ENCODE data around the gene NTRK3. TPM values are rescaled to one million over a fixed set of nuclear protein-coding genes. Genes with fewer than 3 reads are reported as not detected.

The NTRK3 gene
- total and polyA plus RNA-seq, 4 donors: 0.21 to 2.9 (median 0.32) TPM

DNA sequence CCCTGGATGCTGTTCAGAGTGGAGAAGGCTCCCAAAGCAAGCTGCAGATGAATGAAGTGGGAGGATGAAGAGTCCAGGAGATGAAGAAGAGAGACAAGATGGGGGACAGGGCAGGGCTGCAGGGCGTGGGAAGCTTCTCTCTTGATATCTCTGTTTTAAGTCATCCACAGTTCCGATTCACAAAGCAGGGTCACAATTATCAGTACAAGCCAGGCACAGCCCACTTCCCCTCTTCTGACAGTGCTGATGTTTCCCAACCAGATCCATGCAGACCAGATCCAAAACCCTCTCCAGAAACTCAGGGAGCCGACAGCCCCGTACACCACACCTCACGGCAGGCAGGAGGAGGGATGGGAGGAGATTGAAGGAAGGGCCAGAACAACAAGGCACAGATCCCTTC lies 31.1 kb downstream of the NTRK3 start:
- Histone ChIP-seq H3K4me3 (ENCODE audit: low read depth in 1 of 3, low read length in 3 of 3) (no peak overlapping the region), H3K9me3 (ENCODE audit: control insufficient read depth in 4 of 4, low read length in 3 of 4) (no peaks in the 10 kb centered on the region), H3K9ac (ENCODE audit: low read depth in 1 of 2, low read length in 2 of 2) (no peak overlapping the region), H3K27ac (ENCODE audit: low read depth in 1 of 2, low read length in 2 of 2) (no peak overlapping the region), H3K36me3 (ENCODE audit: control insufficient read depth in 4 of 4, insufficient read depth in 3 of 4, low read depth in 1 of 4, low read length in 3 of 4) (no peaks in the 10 kb centered on the region), H3K4me1 (ENCODE audit: control insufficient read depth in 4 of 4, insufficient read depth in 4 of 4, low read length in 3 of 4) (no peaks in the 10 kb centered on the region), H3K27me3 (ENCODE audit: control insufficient read depth in 4 of 4, insufficient read depth in 4 of 4, low read length in 3 of 4) (peaks cover 0 to 2% (median 0%) of the 10 kb centered on the region in 4 donors)
- TF ChIP-seq GABPA (IDR thresholded peaks at IDR 0.05 in 1 of 2, conservative IDR thresholded peaks at IDR 0.05 in 1 of 2) (no peak), HNF4G (IDR thresholded peaks at IDR 0.05) (no peak), RAD21 (IDR thresholded peaks at IDR 0.05) (no peak), FOXA2 (IDR thresholded peaks at IDR 0.05) (no peak), JUND (IDR thresholded peaks at IDR 0.05) (no peak), HNF4A (conservative IDR thresholded peaks at IDR 0.05) (no peak), EGR1 (IDR thresholded peaks at IDR 0.05; ENCODE audit: low read depth in 2 of 2) (no peak), FOXA1 (IDR thresholded peaks at IDR 0.05) (no peak), NR2F2 (IDR thresholded peaks at IDR 0.05) (no peak), RXRA (IDR thresholded peaks at IDR 0.05) (no peak), YY1 (IDR thresholded peaks at IDR 0.05) (no peak), ZBTB33 (IDR thresholded peaks at IDR 0.05) (no peak), CTCF (IDR thresholded peaks at IDR 0.05; ENCODE audit: low read depth, low read length, missing input control) (no peak), REST (IDR thresholded peaks at IDR 0.05) (no peak), TAF1 (conservative IDR thresholded peaks at IDR 0.05) (no peak), SP1 (IDR thresholded peaks at IDR 0.05) (no peak)
- TF ChIP-seq, protein P1, sequence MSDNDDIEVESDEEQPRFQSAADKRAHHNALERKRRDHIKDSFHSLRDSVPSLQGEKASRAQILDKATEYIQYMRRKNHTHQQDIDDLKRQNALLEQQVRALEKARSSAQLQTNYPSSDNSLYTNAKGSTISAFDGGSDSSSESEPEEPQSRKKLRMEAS (IDR thresholded peaks at IDR 0.05): no peak
- TF ChIP-seq, protein P2, sequence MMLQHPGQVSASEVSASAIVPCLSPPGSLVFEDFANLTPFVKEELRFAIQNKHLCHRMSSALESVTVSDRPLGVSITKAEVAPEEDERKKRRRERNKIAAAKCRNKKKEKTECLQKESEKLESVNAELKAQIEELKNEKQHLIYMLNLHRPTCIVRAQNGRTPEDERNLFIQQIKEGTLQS (IDR thresholded peaks at IDR 0.05): no peak
- DNase-seq (ENCODE audit: low spot score): no peak
- 51% methylated on average over 5 of the region's 5 CpGs for WGBS
